Caco-2 (cell line): Measurements from ENCODE around the gene SRGAP3. TPM values are rescaled to one million over a fixed set of nuclear protein-coding genes. Genes with fewer than 3 reads are reported as not detected.

Experiments used
- BruUV-seq: library from RNA; stranded (reverse); fragments of 400-500 nt; replicated peaks from 2 replicates; lab custom pipeline; 2021; lab: Mats Ljungman, UMichigan
- CTCF ChIA-PET: fragments of 300-600 bp; sonication (Branson Sonifier 250); formaldehyde crosslinking; loops from one replicate; lab custom pipeline; 2022; ENCODE audit warnings: antibody characterized with exemption; lab: Charles Lee
- POLR2A ChIA-PET: fragments of 300-600 bp; sonication (Branson Sonifier 250); formaldehyde crosslinking; loops from one replicate; lab custom pipeline; 2022; ENCODE audit warnings: antibody characterized with exemption; lab: Charles Lee
- DNase-seq, 2 experiments: peaks; one replicate each; pipeline versions ENCODE4 v3.0.0 to v3.0.0-alpha.2; 2020 to 2022
- H3K27me3 ChIP-seq: replicated peaks from 2 replicates; pipeline ENCODE4 v1.6.0; 2011; ENCODE audit warnings: low read length; ENCODE audit not compliant: control insufficient read depth, insufficient read depth
- H3K36me3 ChIP-seq: 2 replicates; pipeline ENCODE4 v1.5.1; 2011; ENCODE audit warnings: low read length; ENCODE audit not compliant: control insufficient read depth, insufficient read depth
- H3K4me1 ChIP-seq: fragments of 250-450 bp; sonication (Bioruptor Pico); 2 replicates; pipeline ENCODE4 v1.5.1; 2020; ENCODE audit warnings: mild to moderate bottlenecking
- H3K4me3 ChIP-seq: 2 replicates; pipeline ENCODE4 v1.5.1; 2011; ENCODE audit warnings: low read depth, mild to moderate bottlenecking, control low read depth, low read length
- H3K9me3 ChIP-seq: fragments of 250-450 bp; sonication (Bioruptor Pico); 2 replicates; pipeline ENCODE4 v1.5.1; 2020; ENCODE audit warnings: mild to moderate bottlenecking, moderate library complexity
- H3K27ac Mint-ChIP-seq: one replicate; pipeline ENCODE4 v1.8.0; 2022; ENCODE audit warnings: mixed read lengths; ENCODE audit not compliant: unreplicated experiment
- H3K27me3 Mint-ChIP-seq: one replicate; pipeline ENCODE4 v1.8.0; 2022; ENCODE audit warnings: mixed read lengths; ENCODE audit not compliant: insufficient read depth, unreplicated experiment
- H3K36me3 Mint-ChIP-seq: one replicate; pipeline ENCODE4 v1.8.0; 2022; ENCODE audit warnings: mild to moderate bottlenecking, mixed read lengths; ENCODE audit not compliant: insufficient read depth, unreplicated experiment
- H3K4me1 Mint-ChIP-seq: one replicate; pipeline ENCODE4 v1.8.0; 2022; ENCODE audit warnings: low read depth, mixed read lengths; ENCODE audit not compliant: unreplicated experiment
- H3K4me3 Mint-ChIP-seq: one replicate; pipeline ENCODE4 v1.8.0; 2022; ENCODE audit warnings: mild to moderate bottlenecking, moderate library complexity, mixed read lengths; ENCODE audit not compliant: unreplicated experiment
- H3K9me3 Mint-ChIP-seq: one replicate; pipeline ENCODE4 v1.8.0; 2022; ENCODE audit warnings: mixed read lengths; ENCODE audit not compliant: unreplicated experiment
- CTCF ChIP-seq, 2 experiments: fragments of 200-600 bp in 1 of 2; IDR thresholded peaks; 1 replicate in 1 of 2; 2 replicates in 1 of 2; pipeline versions ENCODE4 v1.5.1 to v1.8.0; 2011 to 2022; ENCODE audit warnings: antibody characterized with exemption in 1 of 2, control low read depth in 1 of 2, inconsistent platforms in 1 of 2, low read depth in 1 of 2, low read length in 1 of 2, mild to moderate bottlenecking in 1 of 2, moderate library complexity in 1 of 2; ENCODE audit not compliant: insufficient read depth in 1 of 2, severe bottlenecking in 1 of 2, unreplicated experiment in 1 of 2
- intact Hi-C: fragments of 100-400 bp; cut with micrococcal nuclease; formaldehyde crosslinking; loops from one replicate; pipeline ENCODE4 v1.10.0; 2022; ENCODE audit not compliant: unreplicated experiment
- total RNA-seq: library from RNA; stranded (reverse); gene quantifications from 2 replicates; pipeline ENCODE4 v1.2.3, GENCODE V29; 2022

SRGAP3 gene
- total RNA-seq, 1 experiment from 2014 or later = 1.3 TPM

- no TSS peak for BruUV-seq
- H3K4me3 Mint-ChIP-seq = no peak overlapping the region
Observed at GRCh38 chr3:8937064-8938020, 312.1 kb downstream of the SRGAP3 start.

GRCh38 chr3:8932507-8932906 lies 316.9 kb downstream of the SRGAP3 start:
- intact Hi-C loops = no loop called here
- H3K9me3 ChIP-seq = no peaks in the 10 kb centered on the region
- H3K27me3 ChIP-seq = no peaks in the 10 kb centered on the region
- ChIA-PET POLR2A (no interaction called here), CTCF (no interaction called here)
- Mint-ChIP-seq H3K36me3 (peaks cover 6% of the 10 kb centered on the region), H3K4me1 (no peaks in the 10 kb centered on the region), H3K4me3 (no peak overlapping the region), H3K27me3 (no peaks in the 10 kb centered on the region), H3K9me3 (peaks cover 9% of the 10 kb centered on the region), H3K27ac (no peak overlapping the region)
- no peak for DNase-seq
- BruUV-seq = no TSS peak
- TF ChIP-seq CTCF (IDR thresholded peaks at IDR 0.05; ENCODE audit: insufficient read depth in 1 of 2, low read depth in 1 of 2, low read length in 1 of 2, severe bottlenecking in 1 of 2, unreplicated experiment in 1 of 2) = no peak
- no peaks in the 10 kb centered on the region for H3K36me3 ChIP-seq
- peaks cover 9% of the 10 kb centered on the region for H3K4me1 ChIP-seq
- no peak overlapping the region for H3K4me3 ChIP-seq

More at GRCh38 chr3:8937064-8938020, 312.1 kb downstream of the SRGAP3 start:
- ChIA-PET CTCF (no interaction called here), POLR2A (no interaction called here)
- Histone ChIP-seq H3K27me3 (no peaks in the 10 kb centered on the region), H3K4me3 (no peak overlapping the region), H3K36me3 (no peaks in the 10 kb centered on the region), H3K4me1 (peaks cover 13% of the 10 kb centered on the region), H3K9me3 (no peaks in the 10 kb centered on the region)
- H3K4me1 Mint-ChIP-seq = no peaks in the 10 kb centered on the region
- H3K27me3 Mint-ChIP-seq = no peaks in the 10 kb centered on the region
- H3K27ac Mint-ChIP-seq = no peak overlapping the region
- no peaks in the 10 kb centered on the region for H3K9me3 Mint-ChIP-seq
- TF ChIP-seq CTCF (IDR thresholded peaks at IDR 0.05; ENCODE audit: insufficient read depth in 1 of 2, low read depth in 1 of 2, low read length in 1 of 2, severe bottlenecking in 1 of 2, unreplicated experiment in 1 of 2) = no peak
- H3K36me3 Mint-ChIP-seq = peaks cover 10% of the 10 kb centered on the region
- intact Hi-C loops = no loop called here
- DNase-seq = no peak

GRCh38 chr3:8931342-8931741 lies 318.1 kb downstream of the SRGAP3 start:
- H3K9me3 ChIP-seq = no peaks in the 10 kb centered on the region
- H3K4me3 ChIP-seq = no peak overlapping the region
- H3K4me1 Mint-ChIP-seq = no peaks in the 10 kb centered on the region
- H3K27ac Mint-ChIP-seq = no peak overlapping the region
- no peaks in the 10 kb centered on the region for H3K36me3 Mint-ChIP-seq
- H3K36me3 ChIP-seq = no peaks in the 10 kb centered on the region
- peaks cover 9% of the 10 kb centered on the region for H3K9me3 Mint-ChIP-seq
- no peak for DNase-seq
- no peaks in the 10 kb centered on the region for H3K27me3 Mint-ChIP-seq
- H3K27me3 ChIP-seq = no peaks in the 10 kb centered on the region
- ChIA-PET CTCF (no interaction called here), POLR2A (no interaction called here)
- intact Hi-C loops = no loop called here
- BruUV-seq = no TSS peak
- H3K4me1 ChIP-seq = no peaks in the 10 kb centered on the region
- no peak for TF ChIP-seq CTCF (IDR thresholded peaks at IDR 0.05; ENCODE audit: insufficient read depth in 1 of 2, low read depth in 1 of 2, low read length in 1 of 2, severe bottlenecking in 1 of 2, unreplicated experiment in 1 of 2)
- H3K4me3 Mint-ChIP-seq = no peak overlapping the region

Other genes starting within 250 kb of the SRGAP3 start
- 56.0 and 62.2 TPM in 2 replicates for gene THUMPD3, start 113.4 kb upstream of the SRGAP3 start, total RNA-seq
- 140 and 155 TPM in 2 replicates for gene SETD5, start 148.0 kb upstream of the SRGAP3 start, total RNA-seq